Astrocyte (in vitro differentiated cells and primary cell): Measurements from ENCODE around the gene SPAG5.

Source experiments
- CTCF ChIP-seq: IDR thresholded peaks from 2 replicates; pipeline ENCODE4 v1.5.1; 2011; ENCODE audit warnings: low read depth, mild to moderate bottlenecking, inconsistent platforms, low read length, moderate library complexity; ENCODE audit not compliant: insufficient read depth
- EZH2 ChIP-seq: IDR thresholded peaks from 2 replicates; pipeline ENCODE4 v1.6.1; 2012; ENCODE audit warnings: mild to moderate bottlenecking, low read length, inconsistent platforms; ENCODE audit not compliant: insufficient read depth

- no peak for TF ChIP-seq CTCF
- TF ChIP-seq EZH2 = no peak
Observed at GRCh38 chr17:28598389-28598788, 436 bp downstream of the SPAG5 start.
